Tibial artery (tissue), 4 donors: ENCODE measurements around the gene CHD9.
"Not testable (repeated sequence)": the region's sequence is repeated elsewhere in the genome, so short reads cannot be mapped to it uniquely, and the experiment has no call there.

Experiments used
- DNase-seq, 2 donors: peaks; one replicate each; pipeline ENCODE4 v3.0.0-alpha.2; 2019
- H3K27ac ChIP-seq, 2 donors: fragments of 200-600 bp; sonication (generic) in 1 of 2; 1 replicate in 1 of 2; 2 replicates in 1 of 2; pipeline ENCODE4 v1.5.1; 2018 to 2019; ENCODE audit warnings: mild to moderate bottlenecking in 1 of 2
- H3K27me3 ChIP-seq, 2 donors: fragments of 200-600 bp; sonication (generic) in 1 of 2; one replicate each; pipeline versions ENCODE4 v1.5.1 to v1.6.0; 2016 to 2019
- H3K36me3 ChIP-seq, 3 donors: fragments of 200-600 bp; sonication (generic) in 2 of 3; one replicate each; pipeline ENCODE4 v1.5.1; 2016 to 2019; ENCODE audit warnings: mild to moderate bottlenecking in 2 of 3
- H3K4me1 ChIP-seq, 4 donors: fragments of 200-600 bp; sonication (generic) in 2 of 4; 1 replicate in 3 of 4; 2 replicates in 1 of 4; pipeline ENCODE4 v1.5.1; 2016 to 2019
- H3K4me3 ChIP-seq, 2 donors: fragments of 200-600 bp; sonication (generic) in 1 of 2; 1 replicate in 1 of 2; 2 replicates in 1 of 2; pipeline ENCODE4 v1.5.1; 2018 to 2019; ENCODE audit warnings: mild to moderate bottlenecking in 2 of 2
- H3K9me3 ChIP-seq, 3 donors: fragments of 200-600 bp; sonication (generic) in 1 of 3; one replicate each; pipeline ENCODE4 v1.5.1; 2016 to 2019
- intact Hi-C: fragments of 100-400 bp; cut with DNase I; formaldehyde crosslinking; loops from one replicate; pipeline ENCODE4 v1.15.0; 2023; ENCODE audit warnings: low total_unique reads
- TF ChIP-seq, protein P1 (sequence below), 2 experiments: fragments of 200-600 bp in 1 of 2; fragments of 450-650 bp in 1 of 2; IDR thresholded peaks; one replicate each; pipeline ENCODE4 v1.5.1; 2017 to 2019; ENCODE audit warnings: antibody characterized with exemption in 2 of 2, mild to moderate bottlenecking in 1 of 2, moderate library complexity in 1 of 2

CHD9 gene

DNA sequence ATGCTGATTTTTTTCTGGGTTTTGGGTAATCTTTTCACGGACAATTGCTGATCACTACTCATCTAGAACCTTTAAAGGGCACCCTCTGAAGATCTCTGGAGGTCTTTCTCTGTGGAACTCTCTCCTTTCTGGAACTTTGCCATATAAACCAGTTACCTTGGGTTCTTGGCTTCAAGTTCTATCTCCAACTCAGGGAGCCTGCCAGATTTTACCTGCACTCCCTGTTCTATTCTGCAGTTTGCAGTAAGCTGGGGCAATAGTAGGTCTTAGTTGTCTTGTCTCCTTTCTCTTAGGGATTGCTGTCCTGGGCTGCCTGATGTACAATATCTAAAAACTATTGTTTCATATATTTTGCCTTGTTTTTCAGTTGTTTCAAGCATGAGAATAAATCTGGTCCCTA, 120.3 kb downstream of the CHD9 start:
- Histone ChIP-seq H3K4me3 (no peak overlapping the region), H3K27ac (no peak overlapping the region), H3K9me3 (no peaks in the 10 kb centered on the region), H3K27me3 (no peaks in the 10 kb centered on the region), H3K4me1 (peaks cover 0 to 23% (median 0%) of the 10 kb centered on the region in 4 donors), H3K36me3 (peaks cover 0 to 7% (median 0%) of the 10 kb centered on the region in 3 donors)
- TF ChIP-seq, protein P1, sequence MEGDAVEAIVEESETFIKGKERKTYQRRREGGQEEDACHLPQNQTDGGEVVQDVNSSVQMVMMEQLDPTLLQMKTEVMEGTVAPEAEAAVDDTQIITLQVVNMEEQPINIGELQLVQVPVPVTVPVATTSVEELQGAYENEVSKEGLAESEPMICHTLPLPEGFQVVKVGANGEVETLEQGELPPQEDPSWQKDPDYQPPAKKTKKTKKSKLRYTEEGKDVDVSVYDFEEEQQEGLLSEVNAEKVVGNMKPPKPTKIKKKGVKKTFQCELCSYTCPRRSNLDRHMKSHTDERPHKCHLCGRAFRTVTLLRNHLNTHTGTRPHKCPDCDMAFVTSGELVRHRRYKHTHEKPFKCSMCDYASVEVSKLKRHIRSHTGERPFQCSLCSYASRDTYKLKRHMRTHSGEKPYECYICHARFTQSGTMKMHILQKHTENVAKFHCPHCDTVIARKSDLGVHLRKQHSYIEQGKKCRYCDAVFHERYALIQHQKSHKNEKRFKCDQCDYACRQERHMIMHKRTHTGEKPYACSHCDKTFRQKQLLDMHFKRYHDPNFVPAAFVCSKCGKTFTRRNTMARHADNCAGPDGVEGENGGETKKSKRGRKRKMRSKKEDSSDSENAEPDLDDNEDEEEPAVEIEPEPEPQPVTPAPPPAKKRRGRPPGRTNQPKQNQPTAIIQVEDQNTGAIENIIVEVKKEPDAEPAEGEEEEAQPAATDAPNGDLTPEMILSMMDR (IDR thresholded peaks at IDR 0.05), result no peak
- intact Hi-C loops, result no loop called here
- no peak for DNase-seq

DNA sequence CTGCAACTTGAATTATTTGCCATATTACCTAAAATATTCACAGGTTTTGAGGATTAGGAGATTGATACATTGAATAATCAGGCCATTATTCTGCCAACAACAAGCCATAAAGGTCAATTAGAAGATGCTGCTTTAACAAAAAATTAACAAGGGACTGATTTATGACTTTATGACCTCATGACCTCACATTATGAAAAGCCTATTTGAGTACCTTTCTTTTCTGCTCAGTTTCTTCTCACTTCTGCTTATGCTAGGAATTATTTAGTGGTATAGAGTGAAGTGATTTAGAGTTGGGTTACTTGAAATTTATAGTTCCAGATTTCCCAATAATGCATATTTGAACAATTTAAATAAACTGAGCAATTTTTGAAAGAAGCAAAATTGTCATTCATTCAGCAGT, 121.6 kb downstream of the CHD9 start:
- intact Hi-C loops, result no loop called here
- H3K4me3 ChIP-seq, result no peak overlapping the region
- no peaks in the 10 kb centered on the region for H3K27me3 ChIP-seq
- TF ChIP-seq, protein P1 (IDR thresholded peaks at IDR 0.05), result no peak
- H3K9me3 ChIP-seq, result no peaks in the 10 kb centered on the region
- H3K4me1 ChIP-seq, result peaks cover 0 to 10% (median 0%) of the 10 kb centered on the region in 4 donors
- H3K36me3 ChIP-seq, result peaks cover 0 to 7% (median 3%) of the 10 kb centered on the region in 3 donors
- no peak for DNase-seq
- no peak overlapping the region for H3K27ac ChIP-seq

DNA sequence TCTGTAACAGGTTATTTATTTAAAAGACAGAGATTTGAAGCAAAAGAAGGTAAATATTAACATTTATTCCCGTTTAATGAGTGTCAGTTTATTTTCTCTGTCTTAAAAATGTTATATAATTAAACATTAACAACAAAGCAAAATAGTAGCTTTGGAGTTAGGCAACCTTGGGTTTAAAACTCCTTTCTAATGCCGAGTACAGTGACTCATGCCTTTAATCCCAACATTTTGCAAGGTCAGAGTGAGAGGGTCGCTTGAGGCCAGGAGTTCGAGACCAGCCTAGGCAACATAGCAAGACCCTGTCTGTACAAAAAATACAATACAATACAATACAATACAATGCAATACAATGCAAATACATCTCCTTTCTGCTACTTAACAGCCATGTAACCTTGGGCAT, 128.7 kb downstream of the CHD9 start:
- DNase-seq, result no peak
- Histone ChIP-seq H3K4me1 (no peaks in the 10 kb centered on the region), H3K27me3 (no peaks in the 10 kb centered on the region), H3K27ac (no peak overlapping the region), H3K4me3 (no peak overlapping the region), H3K9me3 (peaks cover 0 to 10% (median 3%) of the 10 kb centered on the region in 3 donors), H3K36me3 (peaks cover 4 to 28% (median 10%) of the 10 kb centered on the region in 3 donors)
- TF ChIP-seq, protein P1 (IDR thresholded peaks at IDR 0.05), result no peak
- intact Hi-C loops, result no loop called here

DNA sequence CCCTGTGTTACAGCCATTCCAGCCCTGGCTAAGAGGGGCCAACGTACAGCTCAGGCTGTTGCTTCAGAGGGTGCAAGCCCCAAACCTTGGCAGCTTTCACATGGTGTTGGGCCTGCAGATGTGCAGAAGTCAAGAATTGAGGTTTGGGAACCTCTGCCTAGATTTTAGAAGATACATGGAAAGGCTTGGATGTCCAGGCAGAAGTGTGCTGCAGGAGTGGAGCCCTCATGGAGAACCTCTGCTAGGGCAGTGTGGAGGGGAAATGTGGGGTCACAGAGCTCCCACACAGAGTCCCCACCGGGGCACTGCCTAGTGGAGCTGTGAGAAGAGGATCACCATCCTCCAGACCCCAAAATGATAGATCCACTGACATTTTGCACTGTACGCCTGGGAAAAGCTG, 130.9 kb downstream of the CHD9 start:
- H3K9me3 ChIP-seq, intact Hi-C loops, H3K4me3 ChIP-seq, H3K4me1 ChIP-seq, DNase-seq, H3K27me3 ChIP-seq, H3K27ac ChIP-seq: not testable (repeated sequence)
- peaks cover 4 to 28% (median 10%) of the 10 kb centered on the region in 3 donors for H3K36me3 ChIP-seq

DNA sequence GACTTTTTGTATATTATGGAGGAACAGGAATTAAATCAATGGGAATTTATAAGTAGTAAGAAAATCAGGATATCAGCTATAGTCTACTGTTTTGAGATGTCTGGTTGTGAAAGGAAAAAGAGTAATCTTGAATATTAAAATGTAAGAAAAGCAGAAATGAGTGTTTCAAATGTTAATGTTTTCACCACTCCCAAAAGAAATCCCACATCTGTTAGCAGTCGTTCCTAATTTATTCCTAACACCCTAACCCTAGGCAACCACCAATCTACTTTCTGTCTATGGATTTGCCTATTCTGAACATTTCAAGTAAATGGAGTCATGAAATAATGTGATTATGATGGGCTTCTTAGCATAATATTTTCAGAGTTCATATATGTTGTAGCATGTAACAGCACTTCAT, 133.0 kb downstream of the CHD9 start:
- DNase-seq, result no peak
- intact Hi-C loops, result no loop called here
- no peak overlapping the region for H3K4me3 ChIP-seq
- no peaks in the 10 kb centered on the region for H3K27me3 ChIP-seq
- H3K4me1 ChIP-seq, result no peaks in the 10 kb centered on the region
- H3K9me3 ChIP-seq, result peaks cover 0 to 10% (median 3%) of the 10 kb centered on the region in 3 donors
- peaks cover 0 to 24% (median 10%) of the 10 kb centered on the region in 3 donors for H3K36me3 ChIP-seq
- TF ChIP-seq, protein P1 (IDR thresholded peaks at IDR 0.05), result no peak
- H3K27ac ChIP-seq, result no peak overlapping the region

DNA sequence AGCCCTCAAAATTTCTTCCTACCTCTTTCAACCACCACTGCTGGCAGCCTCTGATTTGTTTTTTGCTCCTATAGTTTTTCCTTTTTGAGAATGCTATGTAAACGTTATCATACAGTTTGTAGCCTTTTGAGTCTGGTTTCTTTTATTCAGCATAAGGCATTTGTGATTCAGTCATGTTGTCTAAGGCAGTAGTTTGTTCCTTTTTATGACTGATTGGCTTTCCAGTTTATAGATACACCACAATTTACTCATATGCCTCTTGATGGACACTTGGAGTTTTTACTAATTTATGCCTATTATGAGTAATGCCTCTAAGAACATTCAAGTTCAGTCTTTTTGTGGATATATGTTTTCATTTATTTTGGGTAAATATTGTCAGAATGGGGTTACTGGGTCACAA, 136.6 kb downstream of the CHD9 start:
- Histone ChIP-seq H3K4me1 (no peaks in the 10 kb centered on the region), H3K4me3 (no peak overlapping the region), H3K9me3 (no peaks in the 10 kb centered on the region), H3K27me3 (no peaks in the 10 kb centered on the region), H3K36me3 (peaks cover 0 to 4% (median 0%) of the 10 kb centered on the region in 3 donors), H3K27ac (no peak overlapping the region)
- intact Hi-C loops, result no loop called here
- no peak for DNase-seq
- TF ChIP-seq, protein P1 (IDR thresholded peaks at IDR 0.05), result no peak
